B cell (primary cell): Measurements from ENCODE around the gene MARCHF3. TPM values are rescaled to one million over a fixed set of nuclear protein-coding genes. Genes with fewer than 3 reads are reported as not detected.

Experiments
- ATAC-seq: fragments of 200-7000 bp; cut with Tn5 transposase; one replicate; pipeline ENCODE4 v1.10.0; 2021; ENCODE audit warnings: low read depth, mild to moderate bottlenecking, moderate number of reproducible peaks, moderate library complexity
- CTCF ChIA-PET: fragments of 350-600 bp; sonication (Branson Sonifier 250); formaldehyde crosslinking; loops from one replicate; lab custom pipeline; 2021; ENCODE audit warnings: antibody characterized with exemption, inconsistent platforms; lab: Charles Lee
- POLR2A ChIA-PET: fragments of 350-600 bp; sonication (Branson Sonifier 250); formaldehyde crosslinking; loops from one replicate; lab custom pipeline; 2021; ENCODE audit warnings: antibody characterized with exemption; lab: Charles Lee
- DNase-seq: peaks from one replicate; pipeline ENCODE4 v3.0.0; 2013
- H2AFZ ChIP-seq: 2 replicates; pipeline ENCODE4 v1.6.1; 2012; ENCODE audit warnings: mild to moderate bottlenecking, low read depth, low read length; ENCODE audit not compliant: insufficient read depth, poor library complexity, severe bottlenecking
- H3K27ac ChIP-seq, 2 donors: 1 replicate in 1 of 2; 2 replicates in 1 of 2; pipeline ENCODE4 v1.5.1; 2012 to 2013; ENCODE audit warnings: low read length in 2 of 2, mild to moderate bottlenecking in 2 of 2, moderate library complexity in 1 of 2
- H3K27me3 ChIP-seq, 4 experiments: fragments of 200-600 bp in 1 of 4; sonication (generic) in 1 of 4; replicated peaks in 1 of 4; 1 replicate in 2 of 4; 2 replicates in 2 of 4; pipeline versions ENCODE4 v1.6.1 to v1.7.0; 2013 to 2016; ENCODE audit warnings: low read length in 3 of 4, mild to moderate bottlenecking in 2 of 4, mixed read lengths in 1 of 4, moderate library complexity in 1 of 4; ENCODE audit not compliant: insufficient read depth in 4 of 4, control insufficient read depth in 3 of 4; ENCODE audit errors: control extremely low read depth in 1 of 4
- H3K36me3 ChIP-seq, 2 experiments: replicated peaks in 1 of 2; 1 replicate in 1 of 2; 2 replicates in 1 of 2; pipeline versions ENCODE4 v1.6.1 to v1.7.1; 2013; ENCODE audit warnings: low read length in 1 of 2; ENCODE audit not compliant: insufficient read depth in 2 of 2, control insufficient read depth in 1 of 2; ENCODE audit errors: control extremely low read depth in 1 of 2, extremely low read depth in 1 of 2
- H3K4me1 ChIP-seq, 2 donors: fragments of 200-600 bp in 1 of 2; sonication (generic) in 1 of 2; 1 replicate in 1 of 2; 2 replicates in 1 of 2; pipeline versions ENCODE4 v1.5.1 to v1.6.1; 2013 to 2017; ENCODE audit warnings: low read length in 2 of 2; ENCODE audit not compliant: control insufficient read depth in 2 of 2, insufficient read depth in 2 of 2
- H3K4me2 ChIP-seq: replicated peaks from 2 replicates; pipeline ENCODE3; 2012; ENCODE audit warnings: mild to moderate bottlenecking, low read depth, low read length; ENCODE audit not compliant: poor library complexity, severe bottlenecking
- H3K4me3 ChIP-seq, 5 experiments: fragments of 200-600 bp in 1 of 5; sonication (generic) in 1 of 5; 1 replicate in 3 of 5; 2 replicates in 2 of 5; pipeline versions ENCODE4 v1.5.1 to v1.7.0; 2011 to 2016; ENCODE audit warnings: low read length in 4 of 5, mild to moderate bottlenecking in 4 of 5, low read depth in 2 of 5, control low read depth in 1 of 5, moderate library complexity in 1 of 5; ENCODE audit not compliant: insufficient read depth in 1 of 5; ENCODE audit errors: control extremely low read depth in 1 of 5, extremely low read depth in 1 of 5
- H3K79me2 ChIP-seq: fragments of 200-600 bp; sonication (generic); one replicate; pipeline ENCODE4 v1.6.0; 2016; ENCODE audit warnings: low read length; ENCODE audit not compliant: control insufficient read depth, insufficient read depth
- H3K9ac ChIP-seq: fragments of 200-600 bp; sonication (generic); 2 replicates; pipeline ENCODE4 v1.6.1; 2017; ENCODE audit warnings: mild to moderate bottlenecking, low read length, moderate library complexity
- H3K9me3 ChIP-seq, 3 donors: one replicate each; pipeline versions ENCODE4 v1.6.1 to v1.7.1; 2013; ENCODE audit warnings: low read length in 2 of 3; ENCODE audit not compliant: control insufficient read depth in 2 of 3, insufficient read depth in 1 of 3; ENCODE audit errors: control extremely low read depth in 1 of 3
- H4K20me1 ChIP-seq: 2 replicates; pipeline ENCODE4 v1.6.0; 2012; ENCODE audit warnings: mild to moderate bottlenecking, low read length; ENCODE audit not compliant: insufficient read depth, control insufficient read depth, poor library complexity, severe bottlenecking
- H3K27ac Mint-ChIP-seq: one replicate; pipeline ENCODE4 v1.8.0; 2021; ENCODE audit warnings: mixed read lengths
- H3K27me3 Mint-ChIP-seq: one replicate; pipeline ENCODE4 v1.8.0; 2021; ENCODE audit warnings: mixed read lengths
- H3K4me1 Mint-ChIP-seq: one replicate; pipeline ENCODE4 v1.8.0; 2021; ENCODE audit warnings: mixed read lengths
- H3K4me3 Mint-ChIP-seq: one replicate; pipeline ENCODE4 v1.8.0; 2021; ENCODE audit warnings: mixed read lengths
- H3K9me3 Mint-ChIP-seq: one replicate; pipeline ENCODE4 v1.8.0; 2022; ENCODE audit warnings: mixed read lengths; ENCODE audit not compliant: insufficient read depth
- CTCF ChIP-seq: fragments of 200-600 bp; IDR thresholded peaks from one replicate; pipeline ENCODE4 v1.8.0; 2022; ENCODE audit warnings: antibody characterized with exemption, mild to moderate bottlenecking
- EZH2 ChIP-seq: IDR thresholded peaks from 2 replicates; pipeline ENCODE4 v1.6.1; 2012; ENCODE audit warnings: borderline replicate concordance, low read depth, mild to moderate bottlenecking, moderate library complexity, low read length; ENCODE audit not compliant: insufficient read depth, poor library complexity, severe bottlenecking
- WGBS: methylation state at CpG from one replicate; pipeline ENCODE4 v1.1.5; 2013; ENCODE audit warnings: missing lambda C conversion rate; ENCODE audit not compliant: insufficient coverage; 5-methylcytosine and 5-hydroxymethylcytosine counted together
- intact Hi-C: fragments of 100-400 bp; cut with micrococcal nuclease; formaldehyde crosslinking; loops from one replicate; pipeline ENCODE4 v1.10.0; 2022
- polyA plus RNA-seq: library from polyadenylated mRNA; depleted of rRNA; stranded (reverse); fragments of >200 nt; gene quantifications from 2 replicates; pipeline ENCODE4 v1.2.3, GENCODE V29; 2012
- total RNA-seq, 2 donors: library from RNA; stranded (reverse); fragments of 120-200 nt in 1 of 2; gene quantifications; 1 replicate in 1 of 2; 2 replicates in 1 of 2; pipeline versions ENCODE4 v1.2.3 to v1.2.4, GENCODE V29; 2013 to 2022

The MARCHF3 gene
- total and polyA plus RNA-seq, 2 donors (not counting 1 experiment from before 2014, with no cell fraction given): 31.6 to 35.0 TPM

- ATAC-seq (no peak), DNase-seq (no peak)
- 100% methylated on average over 2 of the region's 5 CpGs for WGBS
- no peak overlapping the region for H3K27ac ChIP-seq
- no peak overlapping the region for H3K27ac Mint-ChIP-seq
- peaks cover 1 to 37% of the 10 kb centered on the region in 2 experiments for H3K36me3 ChIP-seq
- H3K9ac ChIP-seq: no peak overlapping the region
- H2AFZ ChIP-seq: no peak overlapping the region
- H3K4me2 ChIP-seq: no peak overlapping the region
- no peak overlapping the region for H3K4me3 ChIP-seq
- no peak overlapping the region for H3K4me3 Mint-ChIP-seq
- no peaks in the 10 kb centered on the region for H3K27me3 Mint-ChIP-seq
- intact Hi-C loops: no loop called here
- TF ChIP-seq CTCF: no peak
- no peak for TF ChIP-seq EZH2
- H4K20me1 ChIP-seq: no peaks in the 10 kb centered on the region
- POLR2A ChIA-PET: no interaction called here
- no peaks in the 10 kb centered on the region for H3K4me1 ChIP-seq
- H3K27me3 ChIP-seq: no peaks in the 10 kb centered on the region
- H3K79me2 ChIP-seq: peaks cover 12% of the 10 kb centered on the region
- H3K4me1 Mint-ChIP-seq: no peaks in the 10 kb centered on the region
- H3K9me3 ChIP-seq: no peaks in the 10 kb centered on the region
- H3K9me3 Mint-ChIP-seq: no peaks in the 10 kb centered on the region
- CTCF ChIA-PET: no interaction called here
These were observed 211.1 kb downstream of the MARCHF3 start for GRCh38 chr5:126819253-126819652.

GRCh38 chr5:126818736-126819135, 211.6 kb downstream of the MARCHF3 start:
- Histone ChIP-seq H3K9me3 (no peaks in the 10 kb centered on the region), H4K20me1 (no peaks in the 10 kb centered on the region), H2AFZ (no peak overlapping the region), H3K4me3 (no peak overlapping the region), H3K27ac (no peak overlapping the region), H3K27me3 (no peaks in the 10 kb centered on the region), H3K9ac (no peak overlapping the region), H3K4me2 (no peak overlapping the region), H3K36me3 (peaks cover 1 to 41% of the 10 kb centered on the region in 2 experiments), H3K4me1 (no peaks in the 10 kb centered on the region), H3K79me2 (peaks cover 9% of the 10 kb centered on the region)
- Mint-ChIP-seq H3K27me3 (no peaks in the 10 kb centered on the region), H3K27ac (no peak overlapping the region), H3K4me1 (no peaks in the 10 kb centered on the region), H3K4me3 (no peak overlapping the region), H3K9me3 (no peaks in the 10 kb centered on the region)
- TF ChIP-seq EZH2 (no peak), CTCF (no peak)
- ATAC-seq (no peak), DNase-seq (no peak)
- intact Hi-C loops: no loop called here
- ChIA-PET POLR2A (no interaction called here), CTCF (no interaction called here)
- 100% methylated on average over 3 of the region's 4 CpGs for WGBS

Other genes with a start within 250 kb of the MARCHF3 start
- gene C5orf63, start 42.9 kb upstream of the MARCHF3 start, total RNA-seq: 20.0 and 25.4 TPM in 2 replicates
- 7.0 and 10.3 TPM in 2 replicates for gene C5orf63, start 42.9 kb upstream of the MARCHF3 start, polyA plus RNA-seq